ENCODE measurements around the gene HS3ST5.
"Not testable (repeated sequence)": the region's sequence is repeated elsewhere in the genome, so short reads cannot be mapped to it uniquely, and the experiment has no call there.

HS3ST5 gene

DNA sequence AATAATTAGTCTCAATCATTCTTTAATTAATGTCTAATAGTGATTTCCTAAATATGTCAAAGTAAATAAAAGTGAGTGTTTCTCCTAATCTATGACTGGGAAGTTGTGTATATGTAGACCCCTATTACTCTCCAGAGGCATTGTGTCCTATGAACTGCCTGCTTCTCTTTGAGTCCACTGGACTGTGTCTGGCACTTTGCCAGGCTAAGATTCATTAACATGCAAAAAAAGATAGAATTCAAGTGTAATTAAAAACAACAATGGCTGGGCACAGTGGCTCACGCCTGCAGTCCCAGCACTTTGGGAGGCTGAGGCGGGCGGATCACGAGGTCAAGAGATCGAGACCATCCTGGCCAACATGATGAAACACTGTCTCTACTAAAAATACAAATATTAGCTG, 298.3 kb downstream of the HS3ST5 start:
- not testable (repeated sequence) for DNase-seq (ENCODE audit: low read depth)

DNA sequence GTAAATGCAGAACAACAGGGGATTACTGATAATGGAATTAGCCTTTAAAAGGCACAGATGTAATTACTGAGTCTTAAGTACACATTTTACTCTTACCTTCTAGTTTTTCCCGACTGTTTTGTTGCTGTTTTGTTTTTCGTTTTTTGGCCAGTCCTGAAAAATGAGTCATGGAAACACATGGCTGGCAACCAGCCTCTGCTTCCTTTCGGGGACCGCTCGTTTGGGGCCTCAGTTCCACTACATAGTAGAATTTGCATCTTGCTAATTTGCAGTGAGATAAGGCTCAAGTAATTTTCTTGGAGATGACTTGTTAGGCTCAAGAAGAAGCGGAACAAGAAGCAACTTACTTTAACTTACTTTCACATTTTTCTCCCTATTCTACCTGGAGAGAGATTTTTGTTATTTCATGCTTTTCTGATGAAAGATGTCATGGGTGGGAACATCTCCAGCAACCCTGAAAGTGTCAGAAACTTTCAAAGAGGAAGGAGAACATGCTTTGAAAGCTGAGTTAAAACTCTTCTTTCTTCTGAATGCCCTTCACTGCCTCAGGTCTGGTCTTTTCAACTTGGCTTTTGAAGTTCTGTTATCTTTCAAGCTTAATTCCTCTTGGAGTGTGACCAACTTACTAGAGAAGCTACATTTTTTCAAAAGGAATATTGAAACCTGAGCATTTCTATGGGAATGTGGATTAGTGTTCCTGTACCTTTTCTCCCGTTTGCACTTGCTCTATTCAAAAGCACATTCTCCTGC, 300.4 kb downstream of the HS3ST5 start:
- DNase-seq (ENCODE audit: low read depth) = no peak

- no peak for DNase-seq (ENCODE audit: low read depth)
Observed at GRCh38 chr6:114040871-114041270, 302.0 kb downstream of the HS3ST5 start.

DNA sequence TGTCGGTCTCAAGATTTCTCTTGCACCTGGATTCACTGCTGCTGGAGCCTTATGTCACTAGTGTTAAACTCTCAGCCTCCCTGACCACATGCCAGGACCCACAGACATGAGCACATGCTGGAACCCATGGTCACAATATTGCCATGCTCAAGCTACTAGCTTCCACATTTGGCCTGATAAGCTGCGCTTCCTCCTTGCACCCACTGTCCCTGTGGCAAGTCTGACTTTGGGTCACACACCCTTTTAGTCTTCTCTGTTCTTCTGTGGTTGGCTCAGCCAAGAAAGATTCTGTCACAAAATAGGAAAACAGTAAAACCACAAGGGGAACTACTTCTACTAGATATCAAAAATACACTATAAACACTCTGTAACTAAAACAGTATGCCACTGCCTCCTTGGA, 303.0 kb downstream of the HS3ST5 start:
- DNase-seq (ENCODE audit: low read depth) = no peak

- DNase-seq (ENCODE audit: low read depth) = no peak
Observed at GRCh38 chr6:114033606-114034005, 309.2 kb downstream of the HS3ST5 start.

GRCh38 chr6:114032721-114033120, 310.1 kb downstream of the HS3ST5 start:
- DNase-seq (ENCODE audit: low read depth) = no peak

DNA sequence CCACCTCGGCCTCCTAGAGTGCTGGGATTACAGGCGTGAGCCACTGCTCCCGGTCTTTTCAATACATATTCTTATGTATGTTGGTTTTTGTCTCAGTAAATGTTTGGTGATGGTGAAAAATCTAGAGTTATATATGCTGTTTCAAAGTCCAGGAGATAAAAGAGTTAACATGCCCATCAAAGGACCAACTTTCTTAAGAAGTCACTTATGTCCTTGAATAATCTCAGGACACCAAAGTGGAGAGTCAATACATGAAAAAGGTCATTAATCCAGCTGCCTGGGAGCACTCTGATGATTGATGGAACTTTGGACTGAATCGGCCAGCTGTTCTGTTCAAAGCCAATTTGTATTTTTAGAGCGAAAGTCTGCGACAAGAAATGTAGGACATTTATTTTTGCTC, 312.1 kb downstream of the HS3ST5 start:
- no peak for DNase-seq (ENCODE audit: low read depth)

GRCh38 chr6:114024746-114025145, 318.1 kb downstream of the HS3ST5 start:
- no peak for DNase-seq (ENCODE audit: low read depth)

DNA sequence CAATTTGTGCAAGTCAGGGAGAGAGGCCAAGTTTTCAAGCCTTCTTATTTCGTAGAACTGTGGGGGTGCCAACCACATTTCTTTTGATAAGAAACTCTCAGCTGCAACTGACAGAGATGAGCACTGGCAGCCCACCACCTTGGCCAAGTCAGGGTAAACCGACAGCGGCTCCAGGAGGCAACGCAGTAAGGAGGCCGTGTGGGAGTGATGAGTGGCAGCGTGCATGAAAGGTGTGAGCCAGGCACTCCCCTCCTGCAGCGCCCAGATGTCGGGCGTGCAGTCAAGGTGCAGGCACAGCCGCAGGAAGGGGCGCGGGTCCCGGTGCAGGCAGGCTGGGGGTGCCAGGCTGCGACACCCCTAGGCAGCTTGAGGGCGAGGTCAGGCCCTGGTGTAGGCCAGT, 322.6 kb downstream of the HS3ST5 start:
- no peak for DNase-seq (ENCODE audit: low read depth)

GRCh38 chr6:114017146-114017545, 325.7 kb downstream of the HS3ST5 start:
- DNase-seq (ENCODE audit: low read depth) = peak; percentile 59

DNA sequence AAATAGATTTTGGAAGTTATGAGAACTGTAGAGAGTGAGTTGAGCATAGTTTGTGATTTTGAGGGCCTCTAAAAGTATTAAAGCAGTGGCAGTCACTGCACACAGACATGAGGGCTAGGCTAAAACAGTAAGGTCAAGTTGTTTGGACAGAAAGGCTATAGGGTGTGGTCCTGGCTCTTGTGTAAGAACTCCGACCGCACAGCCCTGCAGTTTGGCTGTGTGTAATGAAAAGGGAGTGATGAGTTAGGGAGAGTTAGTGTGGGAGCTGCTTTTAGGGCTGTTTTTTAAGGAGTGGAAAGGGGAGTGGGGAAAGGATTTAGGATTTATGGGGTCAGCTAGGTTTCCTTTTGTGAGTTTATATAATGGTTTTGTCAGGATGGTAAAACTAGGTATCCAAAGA, 328.7 kb downstream of the HS3ST5 start:
- not testable (repeated sequence) for DNase-seq (ENCODE audit: low read depth)

DNA sequence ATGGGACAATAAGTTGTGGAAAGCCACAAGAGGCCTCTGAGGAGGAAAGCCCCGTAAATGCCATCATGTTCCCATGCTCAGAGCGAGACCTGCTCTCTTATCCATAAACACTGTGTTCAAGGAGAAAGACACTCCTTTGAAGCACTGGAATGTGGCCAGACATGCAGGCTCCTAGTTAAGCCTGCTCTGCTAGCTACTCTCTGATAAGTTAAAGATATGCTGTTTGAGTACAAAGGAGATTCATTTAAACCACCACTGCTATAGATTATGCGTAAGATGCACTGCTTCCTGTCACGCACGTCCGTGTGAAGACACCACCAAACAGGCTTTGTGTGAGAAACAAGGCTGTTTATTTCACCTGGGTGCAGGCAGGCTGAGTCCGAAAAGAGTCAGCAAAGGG, 331.3 kb downstream of the HS3ST5 start:
- not testable (repeated sequence) for DNase-seq (ENCODE audit: low read depth)

- no peak for DNase-seq (ENCODE audit: low read depth)
Observed at GRCh38 chr6:114010540-114010939, 332.3 kb downstream of the HS3ST5 start.

GRCh38 chr6:114009192-114009591, 333.6 kb downstream of the HS3ST5 start:
- DNase-seq (ENCODE audit: low read depth) = no peak

- no peak for DNase-seq (ENCODE audit: low read depth)
Observed at GRCh38 chr6:114008331-114008730, 334.5 kb downstream of the HS3ST5 start.

DNA sequence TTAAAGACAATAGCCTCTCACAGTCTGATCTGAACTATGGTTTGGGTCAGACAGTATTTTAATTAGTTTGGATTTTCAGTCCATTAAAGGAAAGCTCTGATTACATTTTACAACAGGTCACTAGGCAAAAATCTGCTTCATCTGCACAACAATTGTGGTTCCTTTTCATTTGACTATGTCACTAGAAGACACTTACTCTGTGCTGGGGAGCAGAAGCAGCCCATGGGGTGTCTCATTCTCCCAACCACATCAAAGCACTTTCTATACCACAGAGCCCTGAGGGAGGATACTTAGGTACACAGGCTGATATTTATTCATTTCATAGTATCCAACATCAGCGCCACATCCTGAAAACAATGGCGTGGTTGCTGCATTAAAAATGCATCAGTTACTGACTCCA, 335.3 kb downstream of the HS3ST5 start:
- DNase-seq (ENCODE audit: low read depth) = no peak

Measured in HS-27A (cell line).